Measurements from ENCODE around the gene KLHL26. TPM values are rescaled to one million over a fixed set of nuclear protein-coding genes. Genes with fewer than 3 reads are reported as not detected.
A peak's percentile ranks its signal among the peaks of the same experiment; 100 is the strongest.

The KLHL26 gene
- total and polyA plus RNA-seq, 12 donors: 3.4 to 8.2 (median 6.3) TPM

DNA sequence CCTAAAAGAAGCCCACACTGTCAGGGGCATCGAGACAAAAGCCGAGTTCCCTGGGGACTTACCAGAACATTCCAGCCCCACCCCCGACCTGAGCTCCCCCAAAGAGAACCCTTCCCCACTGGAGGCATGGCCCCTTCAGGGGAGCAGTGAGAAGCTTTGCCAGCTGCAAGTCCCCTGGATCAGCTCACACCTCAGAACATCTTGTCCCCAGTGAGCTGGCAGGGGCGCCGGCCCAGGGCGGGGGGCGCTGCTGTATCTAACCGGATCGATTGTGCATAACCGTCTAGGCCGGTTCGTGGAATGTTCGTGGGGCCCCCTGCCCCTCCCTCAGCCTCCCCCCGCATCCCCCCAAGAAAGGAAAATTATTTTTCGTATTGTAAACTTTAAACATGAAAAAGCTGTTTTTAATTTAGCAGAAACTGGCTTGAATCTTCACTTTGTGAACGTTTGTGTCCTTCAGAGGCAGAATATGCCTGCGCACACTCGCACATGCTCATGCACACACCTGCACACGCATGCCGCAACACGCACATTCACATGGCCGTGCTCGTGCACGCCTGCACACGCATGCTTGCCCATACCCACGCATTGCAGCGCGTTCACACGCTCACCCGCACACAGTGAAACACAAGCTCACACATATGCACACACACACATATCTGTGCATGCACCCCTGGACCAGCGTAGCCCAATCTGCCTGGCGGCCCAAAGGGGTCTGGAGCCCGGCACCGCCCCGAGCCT lies 34.6 kb downstream of the KLHL26 start:
- Histone ChIP-seq H3K4me1 (peaks cover 0 to 18% (median 12%) of the 10 kb centered on the region in 9 donors), H3K36me3 (peaks cover 0 to 41% (median 20%) of the 10 kb centered on the region in 9 donors), H3K27me3 (no peaks in the 10 kb centered on the region), H3K9me3 (peaks cover 0 to 3% (median 0%) of the 10 kb centered on the region in 11 donors), H3K27ac (no peak overlapping the region), H3K4me3 (no peak overlapping the region)
- 88% methylated on average over 35 of the region's 35 CpGs for WGBS, 2 donors
- DNase-seq (no peak), ATAC-seq (peak in 2 of 8 donors; percentile 3)
- TF ChIP-seq, protein P1, sequence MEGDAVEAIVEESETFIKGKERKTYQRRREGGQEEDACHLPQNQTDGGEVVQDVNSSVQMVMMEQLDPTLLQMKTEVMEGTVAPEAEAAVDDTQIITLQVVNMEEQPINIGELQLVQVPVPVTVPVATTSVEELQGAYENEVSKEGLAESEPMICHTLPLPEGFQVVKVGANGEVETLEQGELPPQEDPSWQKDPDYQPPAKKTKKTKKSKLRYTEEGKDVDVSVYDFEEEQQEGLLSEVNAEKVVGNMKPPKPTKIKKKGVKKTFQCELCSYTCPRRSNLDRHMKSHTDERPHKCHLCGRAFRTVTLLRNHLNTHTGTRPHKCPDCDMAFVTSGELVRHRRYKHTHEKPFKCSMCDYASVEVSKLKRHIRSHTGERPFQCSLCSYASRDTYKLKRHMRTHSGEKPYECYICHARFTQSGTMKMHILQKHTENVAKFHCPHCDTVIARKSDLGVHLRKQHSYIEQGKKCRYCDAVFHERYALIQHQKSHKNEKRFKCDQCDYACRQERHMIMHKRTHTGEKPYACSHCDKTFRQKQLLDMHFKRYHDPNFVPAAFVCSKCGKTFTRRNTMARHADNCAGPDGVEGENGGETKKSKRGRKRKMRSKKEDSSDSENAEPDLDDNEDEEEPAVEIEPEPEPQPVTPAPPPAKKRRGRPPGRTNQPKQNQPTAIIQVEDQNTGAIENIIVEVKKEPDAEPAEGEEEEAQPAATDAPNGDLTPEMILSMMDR (IDR thresholded peaks at IDR 0.05): no peak
- intact Hi-C loops (cut with DNase I): loop anchor here in 6 of 10 donors (5.0 to 10.0 kb wide), 6 partner anchors 67 to 217 kb away; partner anchors contain the start of genes CRLF1 (in 1 of the 6) and UPF1 (in 1 of the 6)

DNA sequence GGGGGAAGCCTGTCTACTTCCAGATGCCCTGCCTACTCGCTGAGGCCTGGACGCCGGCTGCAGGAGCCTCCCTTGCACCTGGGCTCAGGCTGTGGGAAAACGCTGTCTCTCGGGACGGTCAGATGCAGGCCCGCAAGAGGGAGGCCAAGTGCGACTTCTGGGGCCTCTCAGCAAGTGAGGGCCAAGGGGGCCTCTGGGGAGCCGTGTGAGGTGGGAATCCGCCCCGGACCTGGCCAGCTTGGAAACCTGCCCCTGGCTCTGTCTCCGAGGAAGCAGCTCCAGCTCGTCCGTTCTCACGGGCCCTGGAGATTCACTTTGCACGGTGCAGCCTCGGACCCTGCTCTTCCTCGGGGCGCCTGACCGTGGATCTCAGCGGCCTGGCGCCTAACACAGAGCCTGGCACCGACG lies 35.2 kb downstream of the KLHL26 start:
- no peak for DNase-seq
- Histone ChIP-seq H3K36me3 (peaks cover 0 to 41% (median 20%) of the 10 kb centered on the region in 9 donors), H3K27ac (peak overlapping the region in 1 of 10 donors; percentile 6), H3K4me3 (no peak overlapping the region), H3K27me3 (no peaks in the 10 kb centered on the region), H3K9me3 (peaks cover 0 to 3% (median 0%) of the 10 kb centered on the region in 11 donors), H3K4me1 (peaks cover 0 to 17% (median 12%) of the 10 kb centered on the region in 9 donors)
- WGBS, 2 donors: 81 to 87% methylated on average over 24 of the region's 24 CpGs
- intact Hi-C loops (cut with DNase I): loop anchor here in 6 of 10 donors (5.0 to 10.0 kb wide), 6 partner anchors 67 to 217 kb away; partner anchors contain the start of genes CRLF1 (in 1 of the 6) and UPF1 (in 1 of the 6)
- ATAC-seq: peak in 6 of 8 donors; percentile 2 to 23 (median 6)
- TF ChIP-seq, protein P1 (IDR thresholded peaks at IDR 0.05): no peak

DNA sequence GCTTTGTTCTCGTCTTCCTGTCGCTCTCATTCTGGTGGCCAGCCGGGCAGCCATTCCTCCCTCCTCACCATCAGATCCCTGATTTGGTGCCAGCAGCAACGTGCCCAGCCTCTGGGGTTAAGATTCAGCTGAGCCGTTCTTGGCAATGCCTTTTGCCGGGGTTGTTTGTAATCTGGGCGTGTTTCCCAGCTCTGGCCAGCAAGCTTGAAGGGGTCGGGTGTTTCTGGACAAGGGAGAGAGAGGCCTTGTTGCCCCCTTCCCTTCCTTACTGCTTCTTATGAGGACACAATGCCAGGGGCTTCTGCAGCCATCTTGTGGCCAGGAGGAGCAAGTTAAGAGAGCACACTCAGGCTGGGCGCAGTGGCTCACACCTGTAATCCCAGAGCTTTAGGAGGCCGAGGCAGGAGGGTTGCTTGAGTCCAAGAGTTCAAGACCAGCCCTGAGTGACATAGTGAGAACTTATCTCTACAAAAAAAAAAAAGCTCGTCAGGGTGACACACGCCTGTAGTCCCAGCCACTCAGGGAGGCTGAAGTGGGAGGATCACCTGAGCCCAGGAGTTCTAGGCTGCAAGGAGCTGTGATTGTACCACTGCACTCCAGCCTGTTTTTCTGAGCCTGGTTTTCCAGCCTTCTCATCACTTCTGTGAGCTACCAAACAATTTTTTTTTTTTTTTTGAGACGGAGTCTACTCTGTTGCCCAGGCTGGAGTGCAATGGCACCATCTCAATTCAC lies 35.9 kb downstream of the KLHL26 start:
- H3K4me3 ChIP-seq: no peak overlapping the region
- peak in 6 of 8 donors; percentile 7 to 50 (median 18) for ATAC-seq
- 55 to 58% methylated on average over 13 of the region's 13 CpGs for WGBS, 2 donors

More for the DNA sequence above, 35.9 kb downstream of the KLHL26 start:
- Histone ChIP-seq H3K36me3 (peaks cover 0 to 33% (median 18%) of the 10 kb centered on the region in 9 donors), H3K27ac (peak overlapping the region in 1 of 10 donors; percentile 6), H3K9me3 (peaks cover 0 to 3% (median 0%) of the 10 kb centered on the region in 11 donors), H3K27me3 (no peaks in the 10 kb centered on the region), H3K4me1 (peaks cover 0 to 20% (median 12%) of the 10 kb centered on the region in 9 donors)
- TF ChIP-seq, protein P1 (IDR thresholded peaks at IDR 0.05): peak in 2 of 9 donors; percentile 21 to 38
- DNase-seq: no peak
- intact Hi-C loops (cut with DNase I): loop anchor here in 6 of 10 donors (5.0 to 10.0 kb wide), 6 partner anchors 68 to 218 kb away; partner anchors contain the start of genes CRLF1 (in 1 of the 6) and UPF1 (in 1 of the 6)
